Neural cell (in vitro differentiated cells): ENCODE measurements around the gene COQ10A. TPM values are rescaled to one million over a fixed set of nuclear protein-coding genes. Genes with fewer than 3 reads are reported as not detected.

Source experiments
- H2AFZ ChIP-seq: fragments of 200-600, 300-800 bp; sonication (generic), shearing (Covaris generic); 2 replicates; pipeline ENCODE4 v1.6.0; 2014; ENCODE audit warnings: low read depth, mild to moderate bottlenecking, antibody characterized with exemption, low read length, moderate library complexity
- H3F3A ChIP-seq: fragments of 200-600 bp; shearing (Covaris generic); 2 replicates; pipeline ENCODE4 v1.6.1; 2016; ENCODE audit warnings: mild to moderate bottlenecking, moderate library complexity, mixed read lengths, antibody characterized with exemption, low read length; ENCODE audit not compliant: insufficient read depth, poor library complexity, severe bottlenecking
- H3K27ac ChIP-seq: fragments of 200-600, 300-800 bp; sonication (generic), shearing (Covaris generic); 2 replicates; pipeline ENCODE4 v1.5.1; 2014; ENCODE audit warnings: mild to moderate bottlenecking, low read length, moderate library complexity
- H3K27me3 ChIP-seq: fragments of 300-800, 200-600 bp; sonication (generic), shearing (Covaris generic); 2 replicates; pipeline ENCODE4 v1.6.0; 2014; ENCODE audit warnings: mild to moderate bottlenecking, low read depth, low read length, moderate library complexity; ENCODE audit not compliant: insufficient read depth
- H3K36me3 ChIP-seq: fragments of 300-800, 200-600 bp; sonication (generic), shearing (Covaris generic); 2 replicates; pipeline ENCODE4 v1.5.1; 2014; ENCODE audit warnings: mild to moderate bottlenecking, antibody characterized with exemption, low read length, moderate library complexity; ENCODE audit not compliant: insufficient read depth
- H3K4me2 ChIP-seq: fragments of 300-800, 200-600 bp; sonication (generic), shearing (Covaris generic); 2 replicates; pipeline ENCODE4 v1.6.0; 2014; ENCODE audit warnings: mild to moderate bottlenecking, low read length
- H3K4me3 ChIP-seq: fragments of 300-800, 200-600 bp; sonication (generic), shearing (Covaris generic); 2 replicates; pipeline ENCODE4 v1.5.1; 2014; ENCODE audit warnings: mild to moderate bottlenecking, low read length, moderate library complexity
- H3K79me2 ChIP-seq: fragments of 200-600 bp; shearing (Covaris generic); replicated peaks from 2 replicates; pipeline ENCODE4 v1.6.0; 2014; ENCODE audit warnings: mild to moderate bottlenecking, low read length, moderate library complexity; ENCODE audit not compliant: insufficient read depth
- H3K9ac ChIP-seq: fragments of 300-800, 200-600 bp; sonication (generic), shearing (Covaris generic); 2 replicates; pipeline ENCODE4 v1.6.1; 2016; ENCODE audit warnings: mild to moderate bottlenecking, low read length, mixed read lengths
- H3K9me2 ChIP-seq: fragments of 200-600 bp; shearing (Covaris generic); 2 replicates; pipeline ENCODE4 v1.6.1; 2016; ENCODE audit warnings: mild to moderate bottlenecking, low read length, mixed read lengths; ENCODE audit not compliant: insufficient read depth
- H3K9me3 ChIP-seq: fragments of 200-600, 300-800 bp; sonication (generic), shearing (Covaris generic); 2 replicates; pipeline ENCODE4 v1.6.1; 2016; ENCODE audit warnings: mild to moderate bottlenecking, mixed run types, low read length, moderate library complexity, mixed read lengths
- H4K20me1 ChIP-seq: fragments of 200-600 bp; shearing (Covaris generic); 2 replicates; pipeline ENCODE4 v1.6.1; 2016; ENCODE audit warnings: mild to moderate bottlenecking, mixed run types; ENCODE audit not compliant: insufficient read depth
- EP300 ChIP-seq: fragments of 450-650 bp; conservative IDR thresholded peaks from 2 replicates; pipeline ENCODE4 v1.6.1; 2014; ENCODE audit warnings: antibody characterized with exemption, mild to moderate bottlenecking, moderate library complexity; ENCODE audit not compliant: poor library complexity, severe bottlenecking
- EZH2 ChIP-seq: fragments of 200-600, 300-800 bp; shearing (Covaris generic), sonication (generic); IDR thresholded peaks from 2 replicates; pipeline ENCODE4 v1.6.1; 2014; ENCODE audit warnings: antibody characterized with exemption, low read length, borderline replicate concordance, mild to moderate bottlenecking; ENCODE audit not compliant: insufficient read depth, poor library complexity, severe bottlenecking
- MXI1 ChIP-seq: fragments of 450-650 bp; conservative IDR thresholded peaks from 2 replicates; pipeline ENCODE4 v1.6.1; 2014; ENCODE audit warnings: antibody characterized with exemption, mild to moderate bottlenecking; ENCODE audit not compliant: poor library complexity, severe bottlenecking
- POLR2AphosphoS5 ChIP-seq: IDR thresholded peaks from 2 replicates; pipeline ENCODE4 v1.6.1; 2012
- RAD21 ChIP-seq: fragments of 450-650 bp; conservative IDR thresholded peaks from 2 replicates; pipeline ENCODE4 v1.6.1; 2014; ENCODE audit warnings: antibody characterized with exemption, mild to moderate bottlenecking, moderate library complexity
- SMC3 ChIP-seq: fragments of 450-650 bp; conservative IDR thresholded peaks from 2 replicates; pipeline ENCODE4 v1.6.1; 2014; ENCODE audit warnings: antibody characterized with exemption, mild to moderate bottlenecking, moderate library complexity; ENCODE audit not compliant: poor library complexity
- TAF1 ChIP-seq: IDR thresholded peaks from 2 replicates; pipeline ENCODE4 v1.6.1; 2012; ENCODE audit warnings: low read depth
- polyA plus RNA-seq: library from polyadenylated mRNA; depleted of rRNA; stranded (reverse); fragments of >200 nt; gene quantifications from 2 replicates; pipeline ENCODE4 v1.2.3, GENCODE V29; 2014
- TF ChIP-seq, protein P1 (sequence below): IDR thresholded peaks from 2 replicates; pipeline ENCODE4 v1.6.1; 2012; ENCODE audit warnings: borderline replicate concordance
- TF ChIP-seq, protein P2 (sequence below): fragments of 450-650 bp; IDR thresholded peaks from 2 replicates; pipeline ENCODE4 v1.5.1; 2014; ENCODE audit warnings: antibody characterized with exemption, mild to moderate bottlenecking, moderate library complexity; ENCODE audit not compliant: poor library complexity, severe bottlenecking

The COQ10A gene
- polyA plus RNA-seq, 1 donor from 2014 or later = 56.5 TPM

- H4K20me1 ChIP-seq = no peaks in the 10 kb centered on the region
- TF ChIP-seq POLR2AphosphoS5 = no peak
- no peak for TF ChIP-seq EZH2
- no peak for TF ChIP-seq TAF1
- TF ChIP-seq MXI1 = no peak
- TF ChIP-seq, protein P1, sequence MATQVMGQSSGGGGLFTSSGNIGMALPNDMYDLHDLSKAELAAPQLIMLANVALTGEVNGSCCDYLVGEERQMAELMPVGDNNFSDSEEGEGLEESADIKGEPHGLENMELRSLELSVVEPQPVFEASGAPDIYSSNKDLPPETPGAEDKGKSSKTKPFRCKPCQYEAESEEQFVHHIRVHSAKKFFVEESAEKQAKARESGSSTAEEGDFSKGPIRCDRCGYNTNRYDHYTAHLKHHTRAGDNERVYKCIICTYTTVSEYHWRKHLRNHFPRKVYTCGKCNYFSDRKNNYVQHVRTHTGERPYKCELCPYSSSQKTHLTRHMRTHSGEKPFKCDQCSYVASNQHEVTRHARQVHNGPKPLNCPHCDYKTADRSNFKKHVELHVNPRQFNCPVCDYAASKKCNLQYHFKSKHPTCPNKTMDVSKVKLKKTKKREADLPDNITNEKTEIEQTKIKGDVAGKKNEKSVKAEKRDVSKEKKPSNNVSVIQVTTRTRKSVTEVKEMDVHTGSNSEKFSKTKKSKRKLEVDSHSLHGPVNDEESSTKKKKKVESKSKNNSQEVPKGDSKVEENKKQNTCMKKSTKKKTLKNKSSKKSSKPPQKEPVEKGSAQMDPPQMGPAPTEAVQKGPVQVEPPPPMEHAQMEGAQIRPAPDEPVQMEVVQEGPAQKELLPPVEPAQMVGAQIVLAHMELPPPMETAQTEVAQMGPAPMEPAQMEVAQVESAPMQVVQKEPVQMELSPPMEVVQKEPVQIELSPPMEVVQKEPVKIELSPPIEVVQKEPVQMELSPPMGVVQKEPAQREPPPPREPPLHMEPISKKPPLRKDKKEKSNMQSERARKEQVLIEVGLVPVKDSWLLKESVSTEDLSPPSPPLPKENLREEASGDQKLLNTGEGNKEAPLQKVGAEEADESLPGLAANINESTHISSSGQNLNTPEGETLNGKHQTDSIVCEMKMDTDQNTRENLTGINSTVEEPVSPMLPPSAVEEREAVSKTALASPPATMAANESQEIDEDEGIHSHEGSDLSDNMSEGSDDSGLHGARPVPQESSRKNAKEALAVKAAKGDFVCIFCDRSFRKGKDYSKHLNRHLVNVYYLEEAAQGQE = no peak
- TF ChIP-seq, protein P2, sequence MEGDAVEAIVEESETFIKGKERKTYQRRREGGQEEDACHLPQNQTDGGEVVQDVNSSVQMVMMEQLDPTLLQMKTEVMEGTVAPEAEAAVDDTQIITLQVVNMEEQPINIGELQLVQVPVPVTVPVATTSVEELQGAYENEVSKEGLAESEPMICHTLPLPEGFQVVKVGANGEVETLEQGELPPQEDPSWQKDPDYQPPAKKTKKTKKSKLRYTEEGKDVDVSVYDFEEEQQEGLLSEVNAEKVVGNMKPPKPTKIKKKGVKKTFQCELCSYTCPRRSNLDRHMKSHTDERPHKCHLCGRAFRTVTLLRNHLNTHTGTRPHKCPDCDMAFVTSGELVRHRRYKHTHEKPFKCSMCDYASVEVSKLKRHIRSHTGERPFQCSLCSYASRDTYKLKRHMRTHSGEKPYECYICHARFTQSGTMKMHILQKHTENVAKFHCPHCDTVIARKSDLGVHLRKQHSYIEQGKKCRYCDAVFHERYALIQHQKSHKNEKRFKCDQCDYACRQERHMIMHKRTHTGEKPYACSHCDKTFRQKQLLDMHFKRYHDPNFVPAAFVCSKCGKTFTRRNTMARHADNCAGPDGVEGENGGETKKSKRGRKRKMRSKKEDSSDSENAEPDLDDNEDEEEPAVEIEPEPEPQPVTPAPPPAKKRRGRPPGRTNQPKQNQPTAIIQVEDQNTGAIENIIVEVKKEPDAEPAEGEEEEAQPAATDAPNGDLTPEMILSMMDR = no peak
- no peak for TF ChIP-seq SMC3
- TF ChIP-seq EP300 = no peak
- no peak for TF ChIP-seq RAD21
- H3K4me2 ChIP-seq = no peak overlapping the region
- no peaks in the 10 kb centered on the region for H3K27me3 ChIP-seq
- no peak overlapping the region for H3K27ac ChIP-seq
- no peaks in the 10 kb centered on the region for H3K9me3 ChIP-seq
- no peaks in the 10 kb centered on the region for H3K79me2 ChIP-seq
- no peak overlapping the region for H3K4me3 ChIP-seq
- H3K9ac ChIP-seq = no peak overlapping the region
- H3F3A ChIP-seq = no peaks in the 10 kb centered on the region
- no peaks in the 10 kb centered on the region for H3K36me3 ChIP-seq
- no peaks in the 10 kb centered on the region for H3K9me2 ChIP-seq
- H2AFZ ChIP-seq = no peak overlapping the region
Measured at GRCh38 chr12:56243731-56244181, 23.0 kb upstream of the COQ10A start.

DNA sequence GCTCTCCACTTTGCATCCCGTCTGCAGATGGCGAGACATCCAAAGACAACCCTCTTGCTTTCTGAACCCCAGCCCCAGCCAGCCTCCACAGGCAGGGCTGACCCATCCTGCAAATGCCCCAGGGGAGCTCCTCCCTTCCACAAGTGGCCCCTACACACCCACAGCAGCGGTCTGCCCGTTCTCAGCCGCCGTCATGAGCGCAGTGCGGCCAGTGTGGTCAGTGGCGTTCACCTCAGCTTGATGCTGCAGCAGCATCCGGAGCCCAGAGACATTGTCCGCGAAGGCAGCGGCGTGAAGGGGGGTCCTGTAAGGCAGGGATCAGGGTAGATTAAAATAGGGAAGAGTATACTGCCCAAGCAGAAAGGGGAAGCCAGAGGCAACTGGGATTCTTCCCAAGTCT, 22.2 kb upstream of the COQ10A start:
- no peak overlapping the region for H3K27ac ChIP-seq

More for the DNA sequence above, 22.2 kb upstream of the COQ10A start:
- no peaks in the 10 kb centered on the region for H3K27me3 ChIP-seq
- H2AFZ ChIP-seq = no peak overlapping the region
- H3K36me3 ChIP-seq = no peaks in the 10 kb centered on the region
- H3F3A ChIP-seq = no peaks in the 10 kb centered on the region
- no peaks in the 10 kb centered on the region for H3K9me2 ChIP-seq
- H3K4me3 ChIP-seq = no peak overlapping the region
- no peak overlapping the region for H3K4me2 ChIP-seq
- H3K9me3 ChIP-seq = no peaks in the 10 kb centered on the region
- H4K20me1 ChIP-seq = no peaks in the 10 kb centered on the region
- TF ChIP-seq MXI1 = no peak
- no peak for TF ChIP-seq POLR2AphosphoS5
- TF ChIP-seq, protein P2 = no peak
- TF ChIP-seq EZH2 = no peak
- no peak for TF ChIP-seq TAF1
- TF ChIP-seq EP300 = no peak
- TF ChIP-seq RAD21 = no peak
- TF ChIP-seq, protein P1 = no peak
- no peak for TF ChIP-seq SMC3
- H3K9ac ChIP-seq = no peak overlapping the region
- no peaks in the 10 kb centered on the region for H3K79me2 ChIP-seq
